IPS-11a (cell line): ENCODE results near the gene MGST1.
"Not testable (repeated sequence)": the region's sequence is repeated elsewhere in the genome, so short reads cannot be mapped to it uniquely, and the experiment has no call there.

Experiments
- H3K4me3 ChIP-seq: one replicate; pipeline ENCODE4 v1.5.1; 2013; ENCODE audit warnings: low read depth, low read length, control low read depth

MGST1 gene

GRCh38 chr12:16350682-16351081 lies 3.2 kb downstream of the MGST1 start:
- no peak overlapping the region for H3K4me3 ChIP-seq

- no peak overlapping the region for H3K4me3 ChIP-seq
Measured at GRCh38 chr12:16352481-16352880, 5.0 kb downstream of the MGST1 start.

- no peak overlapping the region for H3K4me3 ChIP-seq
Measured at GRCh38 chr12:16358878-16359277, 11.4 kb downstream of the MGST1 start.

- H3K4me3 ChIP-seq = no peak overlapping the region
Measured at GRCh38 chr12:16359512-16360491, 12.4 kb downstream of the MGST1 start.

- H3K4me3 ChIP-seq = no peak overlapping the region
Measured at GRCh38 chr12:16361142-16361783, 13.8 kb downstream of the MGST1 start.

GRCh38 chr12:16362550-16362949 lies 15.1 kb downstream of the MGST1 start:
- H3K4me3 ChIP-seq = no peak overlapping the region

GRCh38 chr12:16369156-16369555 lies 21.7 kb downstream of the MGST1 start:
- no peak overlapping the region for H3K4me3 ChIP-seq

- H3K4me3 ChIP-seq = no peak overlapping the region
Measured at GRCh38 chr12:16370096-16370495, 22.7 kb downstream of the MGST1 start.

- H3K4me3 ChIP-seq = not testable (repeated sequence)
Measured at GRCh38 chr12:16382652-16383312, 35.3 kb downstream of the MGST1 start.

- H3K4me3 ChIP-seq = no peak overlapping the region
Measured at GRCh38 chr12:16384732-16385131, 37.3 kb downstream of the MGST1 start.

GRCh38 chr12:16385782-16386646 lies 38.6 kb downstream of the MGST1 start:
- no peak overlapping the region for H3K4me3 ChIP-seq

- no peak overlapping the region for H3K4me3 ChIP-seq
Measured at GRCh38 chr12:16387919-16388318, 40.5 kb downstream of the MGST1 start.

- no peak overlapping the region for H3K4me3 ChIP-seq
Measured at GRCh38 chr12:16389594-16389993, 42.1 kb downstream of the MGST1 start.

GRCh38 chr12:16392846-16393535 lies 45.5 kb downstream of the MGST1 start:
- H3K4me3 ChIP-seq = no peak overlapping the region

- no peak overlapping the region for H3K4me3 ChIP-seq
Measured at GRCh38 chr12:16399101-16399500, 51.7 kb downstream of the MGST1 start.

- not testable (repeated sequence) for H3K4me3 ChIP-seq
Measured at GRCh38 chr12:16401835-16402234, 54.4 kb downstream of the MGST1 start.

GRCh38 chr12:16407346-16407745 lies 59.9 kb downstream of the MGST1 start:
- no peak overlapping the region for H3K4me3 ChIP-seq
